Bronchial epithelial cell (primary cell): Measurements from ENCODE around the gene NACC2. TPM values are rescaled to one million over a fixed set of nuclear protein-coding genes. Genes with fewer than 3 reads are reported as not detected.

Experiments used
- DNase-seq: peaks from one replicate; pipeline ENCODE4 v3.0.0-alpha.2; 2010; ENCODE audit warnings: low read depth
- FAIRE-seq: peaks from 2 replicates; lab custom pipeline; 2011; peaks lifted over from hg19 to GRCh38; lab: Jason Lieb, UNC
- H3K27me3 ChIP-seq: 2 replicates; pipeline ENCODE4 v1.5.1; 2011; ENCODE audit warnings: low read length; ENCODE audit not compliant: control insufficient read depth, insufficient read depth
- H3K36me3 ChIP-seq: 2 replicates; pipeline ENCODE4 v1.5.1; 2011; ENCODE audit warnings: low read length; ENCODE audit not compliant: control insufficient read depth, insufficient read depth
- H3K4me3 ChIP-seq: 2 replicates; pipeline ENCODE4 v1.5.1; 2011; ENCODE audit warnings: mild to moderate bottlenecking, low read depth, low read length, control low read depth
- CTCF ChIP-seq: IDR thresholded peaks from 2 replicates; pipeline ENCODE4 v1.5.1; 2011; ENCODE audit warnings: mild to moderate bottlenecking, moderate library complexity, low read length, control low read depth, inconsistent platforms; ENCODE audit not compliant: insufficient read depth, severe bottlenecking
- total RNA-seq: library from RNA; depleted of rRNA; stranded (reverse); fragments of >200 nt; gene quantifications from 2 replicates; pipeline ENCODE4 v1.2.1, GENCODE V29; 2014

NACC2 gene
- total RNA-seq, 1 donor from 2014 or later: 7.6 TPM

GRCh38 chr9:136014924-136015633 is 80.0 kb downstream of the NACC2 start:
- no peak overlapping the region for H3K4me3 ChIP-seq
- DNase-seq (no peak), FAIRE-seq (no peak)
- TF ChIP-seq CTCF: no peak
- peaks cover 14% of the 10 kb centered on the region for H3K36me3 ChIP-seq
- no peaks in the 10 kb centered on the region for H3K27me3 ChIP-seq

DNA sequence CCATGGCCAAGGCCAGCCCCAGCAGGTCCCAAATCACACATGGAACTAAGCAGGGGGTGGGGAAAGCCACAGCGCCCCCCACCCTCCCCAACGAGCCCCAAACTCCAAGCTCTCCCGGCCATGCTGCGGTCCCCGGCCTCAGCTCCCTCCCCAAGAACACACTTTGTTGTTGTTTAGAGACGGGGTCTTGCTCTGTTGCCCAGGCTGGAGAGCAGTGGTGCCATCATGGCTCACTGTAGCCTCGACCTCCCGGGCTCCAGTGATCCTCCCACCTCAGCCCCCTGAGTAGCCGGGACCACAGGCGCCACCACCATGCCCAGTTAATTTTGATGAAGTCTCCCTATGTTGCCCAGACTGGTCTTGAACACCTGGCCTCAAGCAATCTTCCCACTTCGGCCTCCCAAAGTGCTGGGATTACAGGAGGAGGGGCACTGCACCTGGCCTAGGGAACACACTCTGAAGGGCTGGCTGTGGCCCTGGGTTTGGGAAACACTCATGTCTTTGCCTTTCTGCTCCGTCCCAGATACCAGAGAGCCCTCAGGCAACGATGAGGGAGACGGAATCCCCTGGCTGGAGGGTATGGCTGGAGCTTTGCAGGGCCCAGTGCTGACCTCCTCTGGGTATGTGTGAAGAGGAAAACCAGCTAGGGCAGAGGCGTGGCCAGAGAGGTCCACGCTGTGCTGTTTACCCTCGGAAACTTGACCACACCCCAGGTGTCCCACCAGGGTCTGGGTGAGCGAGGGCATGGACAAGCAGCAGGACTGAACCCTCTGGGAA is 80.8 kb downstream of the NACC2 start:
- no peak for DNase-seq

GRCh38 chr9:136013524-136014034 is 81.5 kb downstream of the NACC2 start:
- DNase-seq (no peak), FAIRE-seq (no peak)
- H3K36me3 ChIP-seq: peaks cover 19% of the 10 kb centered on the region
- no peak overlapping the region for H3K4me3 ChIP-seq
- no peaks in the 10 kb centered on the region for H3K27me3 ChIP-seq
- no peak for TF ChIP-seq CTCF

More for the DNA sequence above, 80.8 kb downstream of the NACC2 start:
- no peak for TF ChIP-seq CTCF
- Histone ChIP-seq H3K27me3 (no peaks in the 10 kb centered on the region), H3K4me3 (no peak overlapping the region), H3K36me3 (peaks cover 15% of the 10 kb centered on the region)
- no peak for FAIRE-seq

DNA sequence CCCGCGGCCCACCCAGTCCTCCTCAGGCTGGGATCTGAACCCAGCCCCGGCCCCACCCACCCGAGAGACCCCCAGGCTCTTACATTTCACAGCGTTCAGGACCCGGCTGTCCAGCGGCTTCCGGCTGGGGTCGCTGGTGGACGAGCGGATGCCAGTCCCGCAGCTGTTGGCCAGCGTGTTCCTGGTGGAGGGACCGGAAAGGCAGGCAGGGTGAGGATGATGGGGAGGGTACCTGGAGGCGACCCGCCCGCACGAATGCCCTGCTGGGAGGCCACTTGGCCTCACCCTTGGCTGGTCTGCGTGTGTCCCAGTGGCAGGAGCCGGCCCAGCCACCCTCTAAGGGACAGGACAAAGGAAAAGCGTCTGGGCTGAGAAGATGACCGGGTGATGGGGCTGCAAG is 82.0 kb downstream of the NACC2 start:
- peaks cover 19% of the 10 kb centered on the region for H3K36me3 ChIP-seq
- FAIRE-seq (no peak), DNase-seq (no peak)

GRCh38 chr9:136012651-136013050 is 82.4 kb downstream of the NACC2 start:
- H3K27me3 ChIP-seq: no peaks in the 10 kb centered on the region
- no peak overlapping the region for H3K4me3 ChIP-seq
- H3K36me3 ChIP-seq: peaks cover 19% of the 10 kb centered on the region
- no peak for TF ChIP-seq CTCF
- no peak for DNase-seq
- FAIRE-seq: no peak

More for the DNA sequence above, 82.0 kb downstream of the NACC2 start:
- no peak for TF ChIP-seq CTCF
- no peaks in the 10 kb centered on the region for H3K27me3 ChIP-seq
- no peak overlapping the region for H3K4me3 ChIP-seq
